Activated naive CD8-positive, alpha-beta T cell (primary cell): ENCODE data around the gene SYNPR.

Source experiments
- H3K27ac Mint-ChIP-seq: one replicate; pipeline ENCODE4 v1.8.0; 2021; ENCODE audit warnings: mixed read lengths
- H3K27me3 Mint-ChIP-seq: one replicate; pipeline ENCODE4 v1.8.0; 2021; ENCODE audit warnings: mixed read lengths
- H3K36me3 Mint-ChIP-seq: one replicate; pipeline ENCODE4 v1.8.0; 2021; ENCODE audit warnings: mixed read lengths
- H3K4me1 Mint-ChIP-seq: one replicate; pipeline ENCODE4 v1.8.0; 2021; ENCODE audit warnings: low read depth, mixed read lengths
- H3K4me3 Mint-ChIP-seq: one replicate; pipeline ENCODE4 v1.8.0; 2021; ENCODE audit warnings: mild to moderate bottlenecking, mixed read lengths
- H3K9me3 Mint-ChIP-seq: one replicate; pipeline ENCODE4 v1.8.0; 2021; ENCODE audit warnings: low read depth, mixed read lengths

SYNPR gene

GRCh38 chr3:63654211-63654610 lies 376.1 kb downstream of the SYNPR start:
- Mint-ChIP-seq H3K27me3 (no peaks in the 10 kb centered on the region), H3K9me3 (no peaks in the 10 kb centered on the region), H3K4me3 (no peak overlapping the region), H3K36me3 (no peaks in the 10 kb centered on the region), H3K27ac (no peak overlapping the region), H3K4me1 (no peaks in the 10 kb centered on the region)

DNA sequence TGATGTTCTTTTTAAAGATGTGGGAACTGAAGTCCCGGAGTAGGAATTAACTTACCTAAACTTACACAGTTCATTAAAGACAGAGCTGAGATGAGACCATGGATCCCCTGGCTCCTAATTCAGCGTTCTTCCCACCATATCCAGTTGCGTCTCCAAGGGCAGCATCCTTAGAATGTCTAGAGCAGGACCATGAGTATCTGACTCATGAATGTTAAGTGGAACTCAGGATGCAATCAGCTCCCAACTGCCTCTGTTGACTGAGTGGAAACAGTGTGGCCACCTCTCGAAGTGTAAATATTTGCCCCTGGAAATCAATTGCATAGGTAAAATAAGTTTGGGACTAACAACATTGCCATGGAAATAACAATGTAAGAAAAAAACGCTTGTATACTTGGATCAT lies 376.8 kb downstream of the SYNPR start:
- no peaks in the 10 kb centered on the region for H3K36me3 Mint-ChIP-seq

GRCh38 chr3:63655519-63655918 lies 377.4 kb downstream of the SYNPR start:
- Mint-ChIP-seq H3K4me3 (no peak overlapping the region), H3K4me1 (no peaks in the 10 kb centered on the region), H3K9me3 (no peaks in the 10 kb centered on the region), H3K27ac (no peak overlapping the region), H3K27me3 (no peaks in the 10 kb centered on the region), H3K36me3 (no peaks in the 10 kb centered on the region)

More for the DNA sequence above, 376.8 kb downstream of the SYNPR start:
- Mint-ChIP-seq H3K4me1 (no peaks in the 10 kb centered on the region), H3K4me3 (no peak overlapping the region), H3K27me3 (no peaks in the 10 kb centered on the region), H3K27ac (no peak overlapping the region), H3K9me3 (no peaks in the 10 kb centered on the region)

- no peaks in the 10 kb centered on the region for H3K4me1 Mint-ChIP-seq
- no peaks in the 10 kb centered on the region for H3K36me3 Mint-ChIP-seq
- H3K9me3 Mint-ChIP-seq = no peaks in the 10 kb centered on the region
- H3K4me3 Mint-ChIP-seq = no peak overlapping the region
- no peak overlapping the region for H3K27ac Mint-ChIP-seq
- no peaks in the 10 kb centered on the region for H3K27me3 Mint-ChIP-seq
Observed at GRCh38 chr3:63656786-63657185, 378.7 kb downstream of the SYNPR start.

DNA sequence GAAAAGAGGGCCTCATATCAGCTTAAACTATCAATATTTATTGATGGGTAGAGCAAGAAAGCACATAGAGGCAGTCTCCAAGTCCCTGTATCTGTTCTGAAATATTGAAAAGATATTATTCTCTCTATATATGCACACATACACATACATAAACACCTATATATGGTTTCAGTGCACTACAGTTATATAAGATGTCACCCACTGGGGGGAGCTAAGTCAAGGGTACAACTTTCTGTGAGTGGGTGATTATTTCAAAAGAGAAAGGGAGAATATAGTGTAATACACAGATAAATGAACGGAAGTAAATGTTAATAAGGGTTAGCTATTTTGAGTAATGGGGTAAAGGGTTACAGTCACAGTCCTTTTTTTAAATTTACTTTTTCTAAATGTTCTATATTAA lies 383.1 kb downstream of the SYNPR start:
- no peaks in the 10 kb centered on the region for H3K4me1 Mint-ChIP-seq
- H3K36me3 Mint-ChIP-seq = no peaks in the 10 kb centered on the region

GRCh38 chr3:63662011-63662410 lies 383.9 kb downstream of the SYNPR start:
- Mint-ChIP-seq H3K27ac (no peak overlapping the region), H3K4me1 (no peaks in the 10 kb centered on the region), H3K9me3 (no peaks in the 10 kb centered on the region), H3K36me3 (no peaks in the 10 kb centered on the region), H3K27me3 (no peaks in the 10 kb centered on the region), H3K4me3 (no peak overlapping the region)

More for the DNA sequence above, 383.1 kb downstream of the SYNPR start:
- no peaks in the 10 kb centered on the region for H3K9me3 Mint-ChIP-seq
- no peak overlapping the region for H3K4me3 Mint-ChIP-seq
- H3K27me3 Mint-ChIP-seq = no peaks in the 10 kb centered on the region
- no peak overlapping the region for H3K27ac Mint-ChIP-seq

- H3K27ac Mint-ChIP-seq = no peak overlapping the region
- no peak overlapping the region for H3K4me3 Mint-ChIP-seq
- H3K9me3 Mint-ChIP-seq = no peaks in the 10 kb centered on the region
- no peaks in the 10 kb centered on the region for H3K4me1 Mint-ChIP-seq
- H3K36me3 Mint-ChIP-seq = no peaks in the 10 kb centered on the region
- no peaks in the 10 kb centered on the region for H3K27me3 Mint-ChIP-seq
Observed at GRCh38 chr3:63662500-63662899, 384.4 kb downstream of the SYNPR start.
